GM13977 (cell line): ENCODE measurements around the gene CASK.

Experiments used
- DNase-seq: peaks from one replicate; pipeline ENCODE4 v3.0.0; 2012; ENCODE audit warnings: low spot score
- in situ Hi-C: fragments of 300-500 bp; cut with MboI; formaldehyde crosslinking; loops from one replicate; pipeline ENCODE4 v1.12.0; 2022; ENCODE audit warnings: low sequenced_read_pairs, low pct_unique_long_range_greater_than_20kb, mixed read lengths, inconsistent platforms; ENCODE audit not compliant: unreplicated experiment
- TF ChIP-seq, protein P1 (sequence below): IDR thresholded peaks from 2 replicates; pipeline ENCODE4 v1.5.1; 2012; ENCODE audit warnings: mild to moderate bottlenecking, control low read depth; ENCODE audit not compliant: insufficient read depth; ENCODE audit errors: extremely low read depth, missing control alignments

The CASK gene

DNA sequence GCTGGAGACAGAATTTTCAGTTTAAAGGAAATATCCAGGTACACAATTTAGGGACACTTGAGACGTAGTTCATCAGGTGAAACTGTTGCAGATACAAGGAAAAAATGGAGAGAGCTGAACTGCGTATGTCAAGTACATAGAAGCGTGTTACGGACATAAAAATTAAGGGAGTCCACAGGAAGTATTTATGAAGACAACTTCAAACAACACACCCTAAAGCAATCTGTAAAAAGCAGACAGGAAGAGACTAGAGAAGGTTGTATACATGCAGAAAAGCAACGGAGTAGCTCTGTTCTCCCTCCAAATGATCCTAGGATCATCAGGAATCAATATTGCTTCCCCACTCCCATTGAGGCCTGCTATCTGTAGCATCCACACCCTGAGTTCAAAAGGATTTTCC, 5.8 kb downstream of the CASK start:
- no peak for DNase-seq
- TF ChIP-seq, protein P1, sequence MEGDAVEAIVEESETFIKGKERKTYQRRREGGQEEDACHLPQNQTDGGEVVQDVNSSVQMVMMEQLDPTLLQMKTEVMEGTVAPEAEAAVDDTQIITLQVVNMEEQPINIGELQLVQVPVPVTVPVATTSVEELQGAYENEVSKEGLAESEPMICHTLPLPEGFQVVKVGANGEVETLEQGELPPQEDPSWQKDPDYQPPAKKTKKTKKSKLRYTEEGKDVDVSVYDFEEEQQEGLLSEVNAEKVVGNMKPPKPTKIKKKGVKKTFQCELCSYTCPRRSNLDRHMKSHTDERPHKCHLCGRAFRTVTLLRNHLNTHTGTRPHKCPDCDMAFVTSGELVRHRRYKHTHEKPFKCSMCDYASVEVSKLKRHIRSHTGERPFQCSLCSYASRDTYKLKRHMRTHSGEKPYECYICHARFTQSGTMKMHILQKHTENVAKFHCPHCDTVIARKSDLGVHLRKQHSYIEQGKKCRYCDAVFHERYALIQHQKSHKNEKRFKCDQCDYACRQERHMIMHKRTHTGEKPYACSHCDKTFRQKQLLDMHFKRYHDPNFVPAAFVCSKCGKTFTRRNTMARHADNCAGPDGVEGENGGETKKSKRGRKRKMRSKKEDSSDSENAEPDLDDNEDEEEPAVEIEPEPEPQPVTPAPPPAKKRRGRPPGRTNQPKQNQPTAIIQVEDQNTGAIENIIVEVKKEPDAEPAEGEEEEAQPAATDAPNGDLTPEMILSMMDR: no peak
- in situ Hi-C loops: no loop called here

DNA sequence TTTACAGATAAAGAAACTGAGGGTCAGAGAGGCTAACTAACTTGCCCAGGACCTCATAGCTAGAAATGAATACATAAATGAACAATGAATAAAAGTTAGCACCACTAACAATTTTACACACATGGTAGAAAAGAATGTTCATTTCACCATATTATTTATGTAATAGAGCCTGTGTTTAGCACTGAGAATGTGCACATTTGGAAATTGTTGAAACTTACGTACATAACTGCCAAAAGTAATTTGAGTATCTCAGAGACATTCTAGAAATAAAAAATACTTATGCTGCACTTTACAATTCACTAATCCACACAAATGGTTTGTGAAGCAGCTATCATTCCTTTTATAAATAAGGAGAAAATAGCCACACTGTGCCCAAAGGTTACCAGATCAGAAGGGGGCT, 9.9 kb downstream of the CASK start:
- in situ Hi-C loops: no loop called here
- TF ChIP-seq, protein P1: no peak
- DNase-seq: no peak

DNA sequence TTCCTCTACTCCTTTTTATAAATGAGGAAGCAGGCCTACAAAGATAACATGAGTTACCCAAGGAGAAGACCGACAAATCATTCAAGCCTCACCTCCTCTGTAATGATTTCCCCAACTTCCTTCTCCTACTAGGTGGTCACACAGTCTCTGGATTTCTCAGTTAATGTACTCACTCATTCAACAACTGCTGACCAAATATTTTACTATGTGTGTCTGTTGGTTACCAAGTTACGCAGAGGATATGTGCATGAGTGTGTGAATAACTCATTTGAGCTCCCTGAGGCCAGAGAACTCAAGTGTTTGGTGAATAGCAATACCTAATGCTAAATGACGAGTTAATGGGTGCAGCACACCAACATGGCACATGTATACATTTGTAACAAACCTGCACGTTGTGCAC, 10.4 kb downstream of the CASK start:
- TF ChIP-seq, protein P1: no peak
- DNase-seq: no peak
- in situ Hi-C loops: no loop called here

DNA sequence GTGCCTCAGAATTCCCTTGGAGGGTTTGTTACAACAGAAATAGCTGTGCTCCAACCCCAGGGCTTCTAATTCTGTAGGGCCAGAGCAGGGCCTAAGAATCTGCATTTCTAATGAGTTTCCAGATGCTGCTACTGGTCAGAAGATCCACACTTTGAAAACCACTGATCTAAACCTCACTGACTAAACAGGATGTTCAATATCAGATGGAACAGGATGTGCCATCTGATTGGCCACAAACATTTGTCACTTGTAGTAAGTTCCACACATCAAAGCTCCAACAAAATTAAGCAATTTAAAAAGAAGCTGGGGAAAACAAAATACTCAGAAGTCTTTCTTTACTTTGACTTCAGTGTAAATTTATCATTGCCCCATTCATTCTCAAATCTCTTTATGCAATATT, 14.3 kb downstream of the CASK start:
- no peak for DNase-seq
- TF ChIP-seq, protein P1: no peak
- in situ Hi-C loops: no loop called here

DNA sequence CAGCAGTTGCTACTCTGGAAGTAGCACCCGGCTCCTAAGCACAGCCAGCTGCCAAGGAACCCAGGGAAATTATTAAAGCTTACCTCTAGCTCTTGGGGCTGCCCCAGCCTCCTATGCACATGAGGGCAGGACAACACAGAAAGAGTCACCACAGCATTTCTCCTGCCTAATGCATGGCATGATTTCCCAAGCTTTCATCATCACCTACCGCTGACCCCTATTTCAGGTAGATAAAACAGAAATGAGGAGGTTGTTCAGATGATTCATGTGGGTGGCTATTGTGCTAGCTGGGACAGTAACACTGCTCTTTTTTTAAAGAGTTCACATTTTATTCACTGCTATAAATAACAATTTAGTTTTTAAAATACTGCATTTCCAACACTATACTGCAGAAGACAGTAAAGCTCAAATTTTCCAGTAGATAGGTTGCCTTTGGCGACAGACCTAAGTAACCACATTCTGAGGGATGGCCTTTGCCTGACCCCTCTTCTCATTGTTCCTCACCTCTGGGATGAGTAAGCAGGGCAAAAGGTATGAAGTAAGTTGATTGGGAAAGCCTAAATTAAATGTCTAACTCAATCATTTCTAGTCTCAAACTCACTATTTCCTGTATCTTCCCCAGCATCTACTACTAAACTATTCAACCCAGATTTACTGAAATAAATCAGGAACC, 16.7 kb downstream of the CASK start:
- in situ Hi-C loops: no loop called here
- no peak for DNase-seq
- TF ChIP-seq, protein P1: no peak

DNA sequence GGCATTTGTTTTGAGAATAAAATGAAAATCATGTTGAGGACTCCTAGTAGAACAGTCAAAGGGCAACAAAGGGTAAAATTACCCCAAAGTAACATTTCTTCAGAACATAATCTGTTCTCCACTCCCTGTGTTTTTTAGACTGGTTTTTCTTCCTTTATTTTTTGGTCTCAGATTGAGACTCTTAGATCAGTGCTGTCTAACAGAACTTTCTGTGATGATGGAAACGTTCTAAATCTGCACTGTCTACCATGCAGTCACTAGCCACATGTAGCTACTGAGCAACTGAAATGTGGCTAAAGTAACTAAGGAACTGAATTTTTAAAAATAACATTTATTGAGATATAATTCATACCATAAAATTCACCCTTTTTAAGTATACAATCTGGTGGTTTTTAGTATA, 19.8 kb downstream of the CASK start:
- TF ChIP-seq, protein P1: no peak
- no peak for DNase-seq
- in situ Hi-C loops: no loop called here
